Neural progenitor cell (in vitro differentiated cells): Measurements from ENCODE around the gene PRSS38.

ENCODE experiments used
- EZH2phosphoT487 ChIP-seq: fragments of 200-600 bp; sonication (generic); IDR thresholded peaks from 2 replicates; pipeline ENCODE4 v1.6.1; 2017; ENCODE audit warnings: antibody characterized with exemption
- TF ChIP-seq, protein P1 (sequence below): fragments of 200-600 bp; sonication (generic); IDR thresholded peaks from 2 replicates; pipeline ENCODE4 v1.5.1; 2017; ENCODE audit warnings: antibody characterized with exemption, mild to moderate bottlenecking

- TF ChIP-seq, protein P1, sequence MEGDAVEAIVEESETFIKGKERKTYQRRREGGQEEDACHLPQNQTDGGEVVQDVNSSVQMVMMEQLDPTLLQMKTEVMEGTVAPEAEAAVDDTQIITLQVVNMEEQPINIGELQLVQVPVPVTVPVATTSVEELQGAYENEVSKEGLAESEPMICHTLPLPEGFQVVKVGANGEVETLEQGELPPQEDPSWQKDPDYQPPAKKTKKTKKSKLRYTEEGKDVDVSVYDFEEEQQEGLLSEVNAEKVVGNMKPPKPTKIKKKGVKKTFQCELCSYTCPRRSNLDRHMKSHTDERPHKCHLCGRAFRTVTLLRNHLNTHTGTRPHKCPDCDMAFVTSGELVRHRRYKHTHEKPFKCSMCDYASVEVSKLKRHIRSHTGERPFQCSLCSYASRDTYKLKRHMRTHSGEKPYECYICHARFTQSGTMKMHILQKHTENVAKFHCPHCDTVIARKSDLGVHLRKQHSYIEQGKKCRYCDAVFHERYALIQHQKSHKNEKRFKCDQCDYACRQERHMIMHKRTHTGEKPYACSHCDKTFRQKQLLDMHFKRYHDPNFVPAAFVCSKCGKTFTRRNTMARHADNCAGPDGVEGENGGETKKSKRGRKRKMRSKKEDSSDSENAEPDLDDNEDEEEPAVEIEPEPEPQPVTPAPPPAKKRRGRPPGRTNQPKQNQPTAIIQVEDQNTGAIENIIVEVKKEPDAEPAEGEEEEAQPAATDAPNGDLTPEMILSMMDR = no peak
- TF ChIP-seq EZH2phosphoT487 = no peak
These were observed at the start of gene PRSS38 for GRCh38 chr1:227815468-227816409.
